Fibroblast of lung (primary cell): ENCODE measurements around the gene YES1. TPM values are rescaled to one million over a fixed set of nuclear protein-coding genes. Genes with fewer than 3 reads are reported as not detected.
"Not testable (repeated sequence)": the region's sequence is repeated elsewhere in the genome, so short reads cannot be mapped to it uniquely, and the experiment has no call there.

Source experiments
- DNase-seq, 2 donors: peaks; one replicate each; pipeline versions ENCODE4 v3.0.0 to v3.0.0-alpha.2; 2010; ENCODE audit warnings: low read depth in 2 of 2
- H2AFZ ChIP-seq: 2 replicates; pipeline ENCODE4 v1.5.1; 2012; ENCODE audit warnings: low read length, control low read depth, inconsistent platforms
- H3K27ac ChIP-seq: 2 replicates; pipeline ENCODE4 v1.5.1; 2011; ENCODE audit warnings: low read length, control low read depth; ENCODE audit not compliant: insufficient read depth
- H3K27me3 ChIP-seq: 2 replicates; pipeline ENCODE4 v1.5.1; 2011; ENCODE audit warnings: mild to moderate bottlenecking, low read length; ENCODE audit not compliant: control insufficient read depth, insufficient read depth
- H3K36me3 ChIP-seq: 2 replicates; pipeline ENCODE4 v1.5.1; 2011; ENCODE audit warnings: low read length; ENCODE audit not compliant: control insufficient read depth, insufficient read depth
- H3K4me1 ChIP-seq: 2 replicates; pipeline ENCODE4 v1.5.1; 2011; ENCODE audit warnings: low read length; ENCODE audit not compliant: control insufficient read depth, insufficient read depth; ENCODE audit errors: extremely low read depth
- H3K4me2 ChIP-seq: 2 replicates; pipeline ENCODE4 v1.5.1; 2011; ENCODE audit warnings: low read length, control low read depth; ENCODE audit not compliant: insufficient read depth; ENCODE audit errors: extremely low read depth
- H3K4me3 ChIP-seq, 4 experiments: fragments of 200-600 bp in 1 of 4; sonication (generic) in 1 of 4; replicated peaks in 1 of 4; 2 replicates each; pipeline ENCODE4 v1.5.1; 2011 to 2016; ENCODE audit warnings: low read length in 4 of 4, low read depth in 3 of 4, mild to moderate bottlenecking in 3 of 4, control low read depth in 2 of 4, inconsistent platforms in 1 of 4, mixed read lengths in 1 of 4; ENCODE audit not compliant: insufficient read depth in 1 of 4; ENCODE audit errors: control extremely low read depth in 1 of 4
- H3K79me2 ChIP-seq: 2 replicates; pipeline ENCODE4 v1.5.1; 2012; ENCODE audit warnings: mild to moderate bottlenecking, low read length, inconsistent platforms; ENCODE audit not compliant: control insufficient read depth, insufficient read depth
- H3K9ac ChIP-seq: 2 replicates; pipeline ENCODE4 v1.5.1; 2011; ENCODE audit warnings: mild to moderate bottlenecking, low read length, control low read depth; ENCODE audit not compliant: insufficient read depth
- H3K9me3 ChIP-seq: 2 replicates; pipeline ENCODE4 v1.5.1; 2012; ENCODE audit warnings: low read depth, low read length; ENCODE audit not compliant: control insufficient read depth, insufficient read depth
- H4K20me1 ChIP-seq: 2 replicates; pipeline ENCODE4 v1.5.1; 2011; ENCODE audit warnings: low read length; ENCODE audit not compliant: control insufficient read depth, insufficient read depth; ENCODE audit errors: extremely low read depth
- EZH2 ChIP-seq: IDR thresholded peaks from 2 replicates; pipeline ENCODE4 v1.5.1; 2012; ENCODE audit warnings: low read length, control low read depth, mild to moderate bottlenecking; ENCODE audit errors: missing control alignments
- polyA plus RNA-seq, 2 donors: library from polyadenylated mRNA; depleted of rRNA in 1 of 2; stranded (reverse) in 1 of 2; unstranded in 1 of 2; fragments of >200 nt; gene quantifications; 2 replicates each; pipeline ENCODE4 v1.2.1, GENCODE V29; 2011 to 2012; ENCODE audit warnings: missing spikeins in 1 of 2
- total RNA-seq: library from RNA; depleted of rRNA; stranded (reverse); fragments of >200 nt; gene quantifications from 2 replicates; pipeline ENCODE4 v1.2.1, GENCODE V29; 2014
- TF ChIP-seq, protein P1 (sequence below), 2 donors: IDR thresholded peaks in 1 of 2; conservative IDR thresholded peaks in 1 of 2; 1 replicate in 1 of 2; 2 replicates in 1 of 2; pipeline ENCODE4 v1.5.1; 2011 to 2012; ENCODE audit warnings: low read length in 2 of 2, control low read depth in 1 of 2, inconsistent platforms in 1 of 2, low read depth in 1 of 2, mild to moderate bottlenecking in 1 of 2

YES1 gene
- total and polyA plus RNA-seq, 2 donors (not counting 1 experiment from before 2014, with no cell fraction given), result 26.6 to 49.5 TPM

DNA sequence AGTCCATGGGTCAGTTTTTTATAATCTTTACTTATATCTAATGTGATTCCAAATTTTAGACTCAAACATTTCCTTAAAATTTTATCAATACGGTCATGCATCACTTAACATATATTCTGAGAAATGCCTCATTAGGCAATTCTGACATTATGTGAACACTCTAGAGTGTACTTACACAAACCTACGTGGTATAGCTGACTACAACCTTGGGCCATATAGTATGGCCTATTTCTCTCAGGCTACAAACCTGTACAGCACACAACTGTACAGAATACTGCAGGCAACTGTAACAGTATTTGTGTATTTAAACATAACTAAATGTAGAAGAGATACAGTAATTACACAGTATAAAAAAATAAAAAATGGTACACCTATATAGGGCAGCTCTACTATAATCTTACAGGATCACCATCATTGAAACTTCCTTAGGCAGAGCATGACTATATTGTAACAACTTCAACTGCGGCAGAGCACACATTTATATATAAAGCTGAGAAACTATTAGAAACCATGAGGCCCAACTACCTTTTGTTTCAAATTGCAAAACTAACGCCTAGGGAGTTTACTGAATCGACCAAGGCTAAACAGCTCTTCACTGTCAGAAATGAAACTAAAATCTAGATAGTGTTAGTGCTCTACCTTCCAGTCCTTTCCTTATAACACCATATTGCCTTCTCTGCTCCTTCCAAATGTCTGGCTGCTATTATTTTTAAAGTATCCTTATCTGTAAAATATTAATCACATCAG lies 6.9 kb downstream of the YES1 start:
- no peak overlapping the region for H2AFZ ChIP-seq
- H3K9ac ChIP-seq, result no peak overlapping the region
- H3K4me2 ChIP-seq, result peak overlapping the region; percentile 15
- H3K4me1 ChIP-seq, result no peaks in the 10 kb centered on the region
- no peaks in the 10 kb centered on the region for H4K20me1 ChIP-seq
- peaks cover 25% of the 10 kb centered on the region for H3K79me2 ChIP-seq
- H3K4me3 ChIP-seq, result peak overlapping the region in 1 of 4 experiments; percentile 2
- H3K9me3 ChIP-seq, result no peaks in the 10 kb centered on the region
- no peak overlapping the region for H3K27ac ChIP-seq
- H3K36me3 ChIP-seq, result no peaks in the 10 kb centered on the region
- TF ChIP-seq, protein P1, sequence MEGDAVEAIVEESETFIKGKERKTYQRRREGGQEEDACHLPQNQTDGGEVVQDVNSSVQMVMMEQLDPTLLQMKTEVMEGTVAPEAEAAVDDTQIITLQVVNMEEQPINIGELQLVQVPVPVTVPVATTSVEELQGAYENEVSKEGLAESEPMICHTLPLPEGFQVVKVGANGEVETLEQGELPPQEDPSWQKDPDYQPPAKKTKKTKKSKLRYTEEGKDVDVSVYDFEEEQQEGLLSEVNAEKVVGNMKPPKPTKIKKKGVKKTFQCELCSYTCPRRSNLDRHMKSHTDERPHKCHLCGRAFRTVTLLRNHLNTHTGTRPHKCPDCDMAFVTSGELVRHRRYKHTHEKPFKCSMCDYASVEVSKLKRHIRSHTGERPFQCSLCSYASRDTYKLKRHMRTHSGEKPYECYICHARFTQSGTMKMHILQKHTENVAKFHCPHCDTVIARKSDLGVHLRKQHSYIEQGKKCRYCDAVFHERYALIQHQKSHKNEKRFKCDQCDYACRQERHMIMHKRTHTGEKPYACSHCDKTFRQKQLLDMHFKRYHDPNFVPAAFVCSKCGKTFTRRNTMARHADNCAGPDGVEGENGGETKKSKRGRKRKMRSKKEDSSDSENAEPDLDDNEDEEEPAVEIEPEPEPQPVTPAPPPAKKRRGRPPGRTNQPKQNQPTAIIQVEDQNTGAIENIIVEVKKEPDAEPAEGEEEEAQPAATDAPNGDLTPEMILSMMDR (conservative IDR thresholded peaks at IDR 0.05 in 1 of 2, IDR thresholded peaks at IDR 0.05 in 1 of 2; ENCODE audit: low read depth in 1 of 2, low read length in 2 of 2), result no peak
- TF ChIP-seq EZH2, result no peak
- DNase-seq, result no peak
- no peaks in the 10 kb centered on the region for H3K27me3 ChIP-seq

DNA sequence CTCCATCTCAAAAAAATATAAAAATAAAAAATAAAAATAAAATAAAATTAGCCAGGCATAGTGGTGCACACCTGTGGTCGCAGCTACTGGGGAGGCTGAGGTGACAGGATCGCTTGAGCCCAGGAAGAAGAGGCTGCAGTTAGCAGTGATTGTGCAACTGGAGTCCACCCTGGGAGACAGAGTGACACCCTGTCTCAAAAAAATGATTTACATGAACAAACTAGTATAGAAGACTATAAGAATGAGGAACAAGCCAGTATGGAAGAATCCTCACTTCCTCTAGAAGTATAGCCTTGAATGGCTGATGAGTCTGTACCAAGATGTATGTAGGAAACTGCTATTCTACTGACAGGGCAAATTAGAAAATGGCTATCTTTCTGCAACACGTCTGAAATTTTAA lies 10.9 kb downstream of the YES1 start:
- no peak overlapping the region for H3K4me3 ChIP-seq
- H3K79me2 ChIP-seq, result peaks cover 9% of the 10 kb centered on the region
- no peak for DNase-seq
- H3K27me3 ChIP-seq, result no peaks in the 10 kb centered on the region
- H3K27ac ChIP-seq, result no peak overlapping the region
- no peaks in the 10 kb centered on the region for H3K9me3 ChIP-seq
- no peak for TF ChIP-seq EZH2
- TF ChIP-seq, protein P1 (conservative IDR thresholded peaks at IDR 0.05 in 1 of 2, IDR thresholded peaks at IDR 0.05 in 1 of 2; ENCODE audit: low read depth in 1 of 2, low read length in 2 of 2), result no peak
- no peaks in the 10 kb centered on the region for H4K20me1 ChIP-seq
- H2AFZ ChIP-seq, result no peak overlapping the region
- H3K4me2 ChIP-seq, result no peak overlapping the region
- no peaks in the 10 kb centered on the region for H3K4me1 ChIP-seq
- H3K36me3 ChIP-seq, result no peaks in the 10 kb centered on the region
- no peak overlapping the region for H3K9ac ChIP-seq

DNA sequence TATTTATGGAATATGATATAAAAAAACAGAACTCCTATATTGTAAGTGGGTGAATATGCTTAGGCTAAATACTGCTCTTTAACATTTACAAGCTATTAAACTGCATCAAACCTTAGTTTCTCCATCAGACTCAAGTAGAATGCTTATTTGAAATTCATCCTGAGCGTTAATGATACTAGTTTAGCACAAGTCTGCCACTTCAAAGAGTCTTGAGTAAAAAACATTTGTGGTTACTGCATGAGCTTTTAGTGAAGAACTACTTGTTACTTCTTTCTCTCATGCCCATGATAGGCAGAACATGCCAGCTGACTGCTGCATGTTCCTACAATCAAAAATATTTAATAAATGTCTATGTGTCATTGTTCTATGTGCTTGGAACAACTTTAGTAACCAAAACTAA lies 12.1 kb downstream of the YES1 start:
- H3K27ac ChIP-seq, result no peak overlapping the region
- no peak overlapping the region for H2AFZ ChIP-seq
- H4K20me1 ChIP-seq, result no peaks in the 10 kb centered on the region
- no peak for DNase-seq
- no peaks in the 10 kb centered on the region for H3K9me3 ChIP-seq
- H3K4me1 ChIP-seq, result no peaks in the 10 kb centered on the region
- H3K79me2 ChIP-seq, result peaks cover 8% of the 10 kb centered on the region
- H3K4me3 ChIP-seq, result no peak overlapping the region
- H3K4me2 ChIP-seq, result no peak overlapping the region
- no peak overlapping the region for H3K9ac ChIP-seq
- no peaks in the 10 kb centered on the region for H3K36me3 ChIP-seq
- TF ChIP-seq, protein P1 (conservative IDR thresholded peaks at IDR 0.05 in 1 of 2, IDR thresholded peaks at IDR 0.05 in 1 of 2; ENCODE audit: low read depth in 1 of 2, low read length in 2 of 2), result no peak
- no peak for TF ChIP-seq EZH2
- H3K27me3 ChIP-seq, result no peaks in the 10 kb centered on the region

DNA sequence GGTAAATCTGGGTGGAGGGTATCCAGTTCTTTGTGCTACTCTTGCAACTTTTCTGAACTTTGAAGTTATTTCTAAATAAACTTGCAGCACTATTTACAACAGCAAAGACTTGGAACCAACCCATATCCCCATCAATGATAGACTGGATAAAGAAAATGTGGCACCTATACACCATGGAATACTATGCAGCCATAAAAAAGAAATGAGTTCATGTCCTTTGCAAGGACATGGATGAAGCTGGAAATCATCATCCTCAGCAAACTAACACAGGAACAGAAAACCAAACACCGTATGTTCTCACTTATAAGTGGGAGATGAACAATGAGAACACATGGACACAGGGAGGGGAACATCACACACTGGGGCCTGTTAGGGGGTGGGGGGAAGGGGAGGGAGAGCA lies 16.7 kb downstream of the YES1 start:
- H3K9me3 ChIP-seq, H3K27ac ChIP-seq, H3K4me3 ChIP-seq, H3K4me2 ChIP-seq, H4K20me1 ChIP-seq, DNase-seq, H3K27me3 ChIP-seq, H3K9ac ChIP-seq, H3K4me1 ChIP-seq, H2AFZ ChIP-seq, H3K36me3 ChIP-seq: not testable (repeated sequence)
- H3K79me2 ChIP-seq, result peaks cover 11% of the 10 kb centered on the region
